Measurements from ENCODE around the gene PKP4.

PKP4 gene

GRCh38 chr2:158543957-158544356, 87.2 kb downstream of the PKP4 start:
- TF ChIP-seq CTCF (IDR thresholded peaks at IDR 0.05; ENCODE audit: insufficient read depth, low read length, poor library complexity, severe bottlenecking) (no peak), EZH2phosphoT487 (conservative IDR thresholded peaks at IDR 0.05; ENCODE audit: low read length) (no peak)
- H3F3A ChIP-seq (ENCODE audit: insufficient read depth), result no peaks in the 10 kb centered on the region
- no peaks in the 10 kb centered on the region for H3K9me3 ChIP-seq (ENCODE audit: insufficient read depth, low read length)
- no peak overlapping the region for H3K9ac ChIP-seq (ENCODE audit: low read length)
- no peak overlapping the region for H3K4me3 ChIP-seq (ENCODE audit: insufficient read depth, low read length, poor library complexity, severe bottlenecking)
- H3K9me2 ChIP-seq (replicated peaks; ENCODE audit: insufficient read depth, low read length), result no peaks in the 10 kb centered on the region
- H3K4me2 ChIP-seq (ENCODE audit: low read depth, low read length, poor library complexity, severe bottlenecking), result no peak overlapping the region
- no peak overlapping the region for H2AFZ ChIP-seq (ENCODE audit: low read depth, low read length, severe bottlenecking)
- H4K20me1 ChIP-seq (ENCODE audit: low read depth, low read length), result no peaks in the 10 kb centered on the region
- no peaks in the 10 kb centered on the region for H3K27me3 ChIP-seq (ENCODE audit: low read length)
- no peaks in the 10 kb centered on the region for H3K36me3 ChIP-seq (ENCODE audit: low read length)
- H3K27ac ChIP-seq (ENCODE audit: low read depth, low read length), result no peak overlapping the region
- no peaks in the 10 kb centered on the region for H3K79me2 ChIP-seq (ENCODE audit: insufficient read depth, low read length)

- Histone ChIP-seq H2AFZ (ENCODE audit: low read depth, low read length, severe bottlenecking) (no peak overlapping the region), H3K27me3 (ENCODE audit: low read length) (no peaks in the 10 kb centered on the region), H3K36me3 (ENCODE audit: low read length) (no peaks in the 10 kb centered on the region), H3K4me2 (ENCODE audit: low read depth, low read length, poor library complexity, severe bottlenecking) (no peak overlapping the region), H3K79me2 (ENCODE audit: insufficient read depth, low read length) (no peaks in the 10 kb centered on the region), H3K27ac (ENCODE audit: low read depth, low read length) (no peak overlapping the region), H3K9me2 (replicated peaks; ENCODE audit: insufficient read depth, low read length) (no peaks in the 10 kb centered on the region), H3K4me3 (ENCODE audit: insufficient read depth, low read length, poor library complexity, severe bottlenecking) (no peak overlapping the region), H3F3A (ENCODE audit: insufficient read depth) (no peaks in the 10 kb centered on the region), H3K9me3 (ENCODE audit: insufficient read depth, low read length) (no peaks in the 10 kb centered on the region), H3K9ac (ENCODE audit: low read length) (no peak overlapping the region), H4K20me1 (ENCODE audit: low read depth, low read length) (no peaks in the 10 kb centered on the region)
- TF ChIP-seq EZH2phosphoT487 (conservative IDR thresholded peaks at IDR 0.05; ENCODE audit: low read length) (no peak), CTCF (IDR thresholded peaks at IDR 0.05; ENCODE audit: insufficient read depth, low read length, poor library complexity, severe bottlenecking) (no peak)
Measured at GRCh38 chr2:158544998-158545397, 88.2 kb downstream of the PKP4 start.

- H3K9me2 ChIP-seq (replicated peaks; ENCODE audit: insufficient read depth, low read length), result no peaks in the 10 kb centered on the region
- H3K27ac ChIP-seq (ENCODE audit: low read depth, low read length), result no peak overlapping the region
- no peak for TF ChIP-seq CTCF (IDR thresholded peaks at IDR 0.05; ENCODE audit: insufficient read depth, low read length, poor library complexity, severe bottlenecking)
- TF ChIP-seq EZH2phosphoT487 (conservative IDR thresholded peaks at IDR 0.05; ENCODE audit: low read length), result no peak
- no peaks in the 10 kb centered on the region for H3K27me3 ChIP-seq (ENCODE audit: low read length)
- H3K4me3 ChIP-seq (ENCODE audit: insufficient read depth, low read length, poor library complexity, severe bottlenecking), result no peak overlapping the region
- no peaks in the 10 kb centered on the region for H3F3A ChIP-seq (ENCODE audit: insufficient read depth)
- H3K36me3 ChIP-seq (ENCODE audit: low read length), result no peaks in the 10 kb centered on the region
- H3K79me2 ChIP-seq (ENCODE audit: insufficient read depth, low read length), result no peaks in the 10 kb centered on the region
- H2AFZ ChIP-seq (ENCODE audit: low read depth, low read length, severe bottlenecking), result no peak overlapping the region
- no peaks in the 10 kb centered on the region for H4K20me1 ChIP-seq (ENCODE audit: low read depth, low read length)
- H3K4me2 ChIP-seq (ENCODE audit: low read depth, low read length, poor library complexity, severe bottlenecking), result no peak overlapping the region
- H3K9me3 ChIP-seq (ENCODE audit: insufficient read depth, low read length), result no peaks in the 10 kb centered on the region
- no peak overlapping the region for H3K9ac ChIP-seq (ENCODE audit: low read length)
Measured at GRCh38 chr2:158546412-158547144, 89.8 kb downstream of the PKP4 start.
